Measurements from ENCODE around the gene RBM12.

Gene RBM12

GRCh38 chr20:35653430-35653734 lies 11.3 kb downstream of the RBM12 start:
- DNase-seq = no peak

DNA sequence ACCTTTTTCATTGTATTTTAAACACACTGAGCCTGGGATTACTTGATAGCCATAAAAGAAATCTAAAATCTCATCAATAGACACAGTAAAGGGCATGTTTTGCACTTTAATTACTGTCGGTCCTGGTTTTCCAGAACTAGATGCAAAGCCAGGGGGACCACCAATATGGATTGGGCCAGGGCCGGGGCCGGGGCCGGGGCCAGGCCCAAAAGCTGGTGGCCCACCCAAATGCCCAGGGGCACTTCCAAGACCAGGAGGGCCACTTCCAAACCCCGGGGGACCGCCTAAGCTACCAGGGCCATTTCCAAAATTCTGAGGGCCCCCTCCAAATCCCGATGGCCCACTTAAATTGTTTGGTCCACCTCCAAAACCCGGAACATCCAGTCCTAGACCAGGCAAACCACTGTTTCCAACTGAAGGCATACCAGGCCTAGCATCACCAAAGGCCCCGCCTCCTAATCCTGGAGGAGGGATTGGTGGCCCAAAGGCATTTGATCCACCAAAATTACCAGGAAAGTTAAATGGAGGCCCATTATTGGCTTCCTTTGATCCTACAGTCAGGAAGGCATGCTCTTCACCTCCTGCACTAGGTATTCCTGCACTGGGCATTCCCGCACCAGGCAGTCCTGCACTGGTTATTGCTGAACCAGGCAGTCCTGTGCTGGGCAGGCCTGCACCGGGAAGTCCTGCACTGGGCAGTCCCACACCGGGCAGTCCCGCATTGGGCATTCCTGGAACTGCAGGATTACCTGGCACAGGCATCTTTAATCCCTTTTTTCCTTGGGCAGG lies 11.9 kb downstream of the RBM12 start:
- DNase-seq = no peak

DNA sequence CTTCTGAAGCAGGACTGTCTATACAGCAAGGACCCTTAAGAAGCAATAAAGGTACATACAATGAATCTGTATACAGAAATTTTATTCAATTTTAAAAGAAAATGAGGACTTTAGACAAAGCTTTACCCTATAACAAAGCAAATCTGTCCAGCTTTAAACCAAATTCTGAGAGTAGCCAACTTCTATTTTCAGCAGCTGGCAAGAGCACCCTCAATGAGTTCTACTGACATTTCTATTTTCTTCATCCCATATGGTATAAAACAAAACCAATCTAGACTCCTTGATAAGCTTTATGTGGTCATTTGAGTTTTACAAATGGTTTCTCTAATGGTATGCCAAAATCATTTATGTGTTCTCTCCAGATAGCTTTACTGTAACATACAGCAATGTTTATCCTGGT lies 12.7 kb downstream of the RBM12 start:
- DNase-seq = no peak

- DNase-seq = no peak
Measured at GRCh38 chr20:35650632-35651031, 14.1 kb downstream of the RBM12 start.

GRCh38 chr20:35648836-35649235 lies 15.9 kb downstream of the RBM12 start:
- no peak for DNase-seq

- no peak for DNase-seq
Measured at GRCh38 chr20:35644806-35645205, 19.9 kb downstream of the RBM12 start.

GRCh38 chr20:35643045-35643444 lies 21.7 kb downstream of the RBM12 start:
- no peak for DNase-seq

DNA sequence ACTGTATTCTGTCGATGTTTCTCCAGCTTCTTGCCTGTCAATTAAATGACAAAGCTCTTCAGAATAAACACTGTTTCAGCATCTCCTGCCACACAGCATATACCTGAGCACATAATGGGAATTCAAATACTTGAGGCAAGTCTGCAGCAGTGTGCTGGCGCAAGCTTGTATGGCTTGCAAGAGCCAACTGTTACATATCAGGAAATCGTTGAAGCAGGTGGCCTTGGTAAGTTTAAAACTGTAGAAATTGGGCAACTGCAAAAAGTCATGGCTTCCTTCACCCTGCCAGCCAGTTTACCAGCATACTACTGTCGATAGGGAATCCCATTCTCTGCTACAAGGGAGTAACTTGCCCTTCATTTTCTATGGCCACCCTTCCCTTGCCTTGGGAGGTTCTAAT lies 23.0 kb downstream of the RBM12 start:
- no peak for DNase-seq

DNA sequence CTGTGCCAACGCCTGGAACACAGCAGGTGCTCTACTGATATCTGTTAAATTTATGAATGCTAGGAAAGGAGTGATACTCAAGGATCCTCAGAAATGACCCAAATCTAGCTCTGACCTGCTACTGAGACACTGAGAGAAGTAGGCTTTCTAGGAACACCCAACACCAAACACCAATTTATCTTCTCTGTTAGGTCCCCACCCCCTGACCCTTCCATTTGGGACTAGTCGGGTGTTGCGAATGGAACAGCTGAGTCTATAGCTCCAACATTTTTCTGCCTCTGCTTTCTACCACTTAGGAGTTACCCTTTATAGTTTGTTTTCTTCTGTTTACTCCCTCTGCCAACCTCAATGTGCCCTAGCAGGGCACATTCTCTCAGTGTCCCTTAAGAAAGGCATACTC lies 24.0 kb downstream of the RBM12 start:
- DNase-seq = no peak

DNA sequence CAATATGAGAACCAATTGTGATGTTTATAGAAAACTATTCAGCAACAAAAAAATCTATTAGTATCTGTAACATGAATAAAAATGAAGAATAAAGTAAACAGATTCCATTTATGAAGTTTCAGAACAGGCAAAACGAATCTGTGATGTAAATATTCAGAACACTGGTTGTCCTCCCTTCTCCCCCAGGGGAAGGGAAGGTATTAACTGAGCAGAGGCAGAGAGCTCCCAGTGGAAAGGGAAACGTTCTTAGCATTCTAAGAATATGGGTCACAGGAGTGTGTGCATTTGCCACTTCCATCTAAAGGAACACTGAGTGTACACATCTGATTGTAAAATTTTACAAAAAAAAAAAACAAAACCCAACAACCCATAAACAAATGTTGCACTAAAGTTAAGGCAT lies 25.9 kb downstream of the RBM12 start:
- DNase-seq = no peak

DNA sequence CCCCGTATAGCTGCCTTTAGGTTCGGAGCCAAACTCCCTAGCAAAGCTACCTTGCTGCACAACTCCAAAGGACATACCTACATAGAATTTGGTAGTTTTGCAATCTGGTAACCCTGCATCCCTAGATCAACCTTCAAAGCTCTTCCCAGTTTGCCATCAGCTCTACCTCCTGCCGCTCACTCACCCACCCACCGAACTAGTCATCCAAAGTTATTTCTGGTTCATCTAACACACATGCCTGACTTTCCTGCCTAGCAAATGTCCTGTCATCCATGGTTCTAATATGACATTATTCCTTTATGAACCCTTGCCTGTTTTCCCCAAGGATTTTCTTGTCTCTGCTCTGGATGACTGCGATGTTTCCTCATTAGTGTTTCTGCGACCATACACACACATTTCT lies 27.4 kb downstream of the RBM12 start:
- no peak for DNase-seq

GRCh38 chr20:35636095-35636494 lies 28.6 kb downstream of the RBM12 start:
- DNase-seq = no peak

- DNase-seq = no peak
Measured at GRCh38 chr20:35635652-35636051, 29.0 kb downstream of the RBM12 start.

DNA sequence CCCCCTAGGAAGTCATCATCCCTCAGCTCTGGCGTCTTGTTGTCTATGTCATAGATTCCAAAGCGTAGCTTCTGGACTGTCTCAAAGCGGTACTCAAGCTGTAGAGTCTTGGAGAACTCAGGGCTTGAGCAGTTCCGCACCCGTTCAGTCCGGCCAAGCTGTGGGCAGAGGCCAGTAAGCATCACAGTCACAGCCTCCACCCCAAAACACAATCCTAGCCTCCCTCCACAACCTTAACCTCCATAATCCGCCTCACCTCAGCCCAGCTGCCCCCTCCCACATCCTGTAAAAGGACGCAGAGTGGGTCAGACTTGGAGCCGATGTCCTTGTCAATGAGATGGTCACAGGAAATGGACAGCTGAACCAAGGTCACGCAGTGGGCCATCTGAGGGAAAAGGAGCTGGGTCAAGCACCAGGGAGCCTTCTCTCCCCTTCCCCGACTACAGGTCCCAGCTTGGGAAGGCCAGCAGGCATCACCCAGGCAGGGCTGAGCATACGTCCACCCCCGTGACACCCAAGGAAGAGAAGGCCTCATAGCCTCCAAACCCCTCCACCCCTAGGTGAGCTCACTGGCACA lies 32.1 kb downstream of the RBM12 start:
- DNase-seq = no peak

DNA sequence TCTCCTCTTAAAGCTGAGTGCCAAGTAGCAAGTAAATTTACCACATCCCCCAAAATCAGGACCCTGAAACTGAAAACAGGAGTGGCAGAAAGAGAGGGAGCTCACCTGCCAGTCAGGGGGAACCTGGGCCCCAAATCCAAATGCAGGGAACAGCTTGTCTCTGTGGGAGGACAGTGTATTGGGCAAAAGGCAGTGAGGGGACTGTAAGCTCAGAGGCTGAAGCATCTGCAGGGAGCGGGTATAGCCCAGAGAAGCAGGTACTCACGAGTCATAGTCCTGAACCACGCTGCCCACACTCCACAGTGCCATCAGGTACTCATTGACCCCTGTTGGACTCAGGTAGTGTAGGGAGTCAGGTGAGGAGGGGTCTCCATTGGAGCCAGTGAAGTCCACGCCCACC lies 34.1 kb downstream of the RBM12 start:
- DNase-seq = no peak

GRCh38 chr20:35629427-35630145 lies 35.1 kb downstream of the RBM12 start:
- no peak for DNase-seq

GRCh38 chr20:35627121-35627520 lies 37.6 kb downstream of the RBM12 start:
- DNase-seq = no peak

GRCh38 chr20:35626386-35627001 lies 38.2 kb downstream of the RBM12 start:
- DNase-seq = no peak

GRCh38 chr20:35625584-35626385 lies 38.9 kb downstream of the RBM12 start:
- DNase-seq = no peak

DNA sequence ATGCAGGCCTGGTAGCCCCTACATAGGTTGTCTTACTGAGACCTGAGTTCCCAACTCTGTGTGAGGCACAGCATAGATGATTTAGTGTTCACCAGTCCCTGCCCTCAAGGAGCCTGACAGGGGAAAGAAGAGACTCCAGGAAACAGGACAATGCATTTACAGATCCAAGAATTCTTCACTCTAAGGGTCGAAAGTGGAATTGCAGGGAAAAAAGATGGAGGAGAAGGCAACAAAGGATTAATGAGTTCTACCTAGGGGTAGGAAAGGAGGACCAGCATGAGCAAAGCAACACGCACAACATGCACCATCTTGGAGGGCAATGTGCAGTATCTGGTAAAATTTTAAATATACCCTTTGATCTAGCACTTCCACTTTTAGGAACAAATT lies 43.1 kb downstream of the RBM12 start:
- DNase-seq = no peak

- no peak for DNase-seq
Measured at GRCh38 chr20:35620818-35621559, 43.7 kb downstream of the RBM12 start.

Data from NCI-H1930 (cell line).